ENCODE measurements around the gene SKAP2. TPM values are rescaled to one million over a fixed set of nuclear protein-coding genes. Genes with fewer than 3 reads are reported as not detected.

The SKAP2 gene
- total RNA-seq, 4 donors from 2014 or later: 19.3 to 25.2 (median 21.4) TPM

GRCh38 chr7:26686448-26686981 lies 177.9 kb downstream of the SKAP2 start:
- H3K9me3 ChIP-seq: no peaks in the 10 kb centered on the region
- H3K36me3 ChIP-seq: no peaks in the 10 kb centered on the region
- 39 to 41% methylated on average over 2 of the region's 2 CpGs for WGBS, 2 donors
- no peak overlapping the region for H3K4me3 ChIP-seq
- intact Hi-C loops (cut with DNase I): no loop called here
- H3K27ac ChIP-seq: peak overlapping the region in 1 of 4 donors; percentile 4
- TF ChIP-seq CTCF (IDR thresholded peaks at IDR 0.05): peak; percentile 47 to 66 (median 58)
- TF ChIP-seq POLR2A (IDR thresholded peaks at IDR 0.05): no peak
- H3K27me3 ChIP-seq: peaks cover 0 to 9% (median 0%) of the 10 kb centered on the region in 4 donors
- H3K4me1 ChIP-seq: peaks cover 0 to 19% (median 0%) of the 10 kb centered on the region in 3 donors
- no peak for DNase-seq

- H3K27me3 ChIP-seq: peaks cover 0 to 16% (median 0%) of the 10 kb centered on the region in 4 donors
- TF ChIP-seq CTCF (IDR thresholded peaks at IDR 0.05) (no peak), POLR2A (IDR thresholded peaks at IDR 0.05) (no peak)
- intact Hi-C loops (cut with DNase I): no loop called here
- no peak overlapping the region for H3K27ac ChIP-seq
- peaks cover 0 to 19% (median 0%) of the 10 kb centered on the region in 3 donors for H3K4me1 ChIP-seq
- no peak overlapping the region for H3K4me3 ChIP-seq
- no peak for DNase-seq
- no peaks in the 10 kb centered on the region for H3K9me3 ChIP-seq
- 26% methylated on average over 4 of the region's 4 CpGs for WGBS, 2 donors
- H3K36me3 ChIP-seq: no peaks in the 10 kb centered on the region
Measured at GRCh38 chr7:26685606-26686005, 178.8 kb downstream of the SKAP2 start.

- Histone ChIP-seq H3K9me3 (no peaks in the 10 kb centered on the region), H3K36me3 (no peaks in the 10 kb centered on the region), H3K4me1 (peaks cover 0 to 9% (median 0%) of the 10 kb centered on the region in 3 donors), H3K4me3 (no peak overlapping the region), H3K27ac (no peak overlapping the region), H3K27me3 (peaks cover 0 to 16% (median 0%) of the 10 kb centered on the region in 4 donors)
- 57 to 59% methylated on average over 3 of the region's 3 CpGs for WGBS, 2 donors
- DNase-seq: no peak
- TF ChIP-seq CTCF (IDR thresholded peaks at IDR 0.05) (no peak), POLR2A (IDR thresholded peaks at IDR 0.05) (no peak)
- intact Hi-C loops (cut with DNase I): no loop called here
Measured at GRCh38 chr7:26684447-26684846, 179.9 kb downstream of the SKAP2 start.

- no peak for TF ChIP-seq CTCF (IDR thresholded peaks at IDR 0.05)
- no peak for TF ChIP-seq POLR2A (IDR thresholded peaks at IDR 0.05)
- Histone ChIP-seq H3K9me3 (no peaks in the 10 kb centered on the region), H3K27ac (no peak overlapping the region), H3K4me3 (no peak overlapping the region), H3K27me3 (peaks cover 0 to 16% (median 0%) of the 10 kb centered on the region in 4 donors), H3K4me1 (peaks cover 0 to 5% (median 0%) of the 10 kb centered on the region in 3 donors), H3K36me3 (no peaks in the 10 kb centered on the region)
- intact Hi-C loops (cut with DNase I): no loop called here
- 83 to 90% methylated on average over 1 of the region's 1 CpG for WGBS, 2 donors
- DNase-seq: no peak
Measured at GRCh38 chr7:26683277-26683676, 181.1 kb downstream of the SKAP2 start.

GRCh38 chr7:26681819-26682418 lies 182.5 kb downstream of the SKAP2 start:
- intact Hi-C loops (cut with DNase I): no loop called here
- Histone ChIP-seq H3K27ac (no peak overlapping the region), H3K9me3 (no peaks in the 10 kb centered on the region), H3K4me3 (no peak overlapping the region), H3K36me3 (no peaks in the 10 kb centered on the region), H3K4me1 (peaks cover 0 to 5% (median 0%) of the 10 kb centered on the region in 3 donors), H3K27me3 (peaks cover 0 to 16% (median 0%) of the 10 kb centered on the region in 4 donors)
- TF ChIP-seq CTCF (IDR thresholded peaks at IDR 0.05) (peak in 5 of 6 experiments; percentile 46 to 86 (median 61)), POLR2A (IDR thresholded peaks at IDR 0.05) (no peak)
- WGBS, 2 donors: 44 to 51% methylated on average over 3 of the region's 3 CpGs
- no peak for DNase-seq
